ENCODE data around the gene CYP3A5.

CYP3A5 gene

GRCh38 chr7:99648843-99649242 is 31.0 kb downstream of the CYP3A5 start:
- no peaks in the 10 kb centered on the region for H3K27me3 ChIP-seq (ENCODE audit: insufficient read depth, poor library complexity, severe bottlenecking)
- no peak overlapping the region for H3K27ac ChIP-seq (replicated peaks)
- no peak for TF ChIP-seq CTCF (IDR thresholded peaks at IDR 0.05; ENCODE audit: insufficient read depth, low read length)
- TF ChIP-seq POLR2AphosphoS5 (IDR thresholded peaks at IDR 0.05; ENCODE audit: low read depth) = no peak
- TF ChIP-seq SPI1 (IDR thresholded peaks at IDR 0.05; ENCODE audit: borderline replicate concordance, low read depth) = no peak
- no peak for TF ChIP-seq GABPA (IDR thresholded peaks at IDR 0.05; ENCODE audit: low read depth)
- no peak for TF ChIP-seq REST (IDR thresholded peaks at IDR 0.05; ENCODE audit: insufficient replicate concordance, low read depth)
- no peak for DNase-seq (ENCODE audit: low read depth in 1 of 2, low spot score in 1 of 2)
- no peak overlapping the region for H3K4me3 ChIP-seq (replicated peaks; ENCODE audit: insufficient read depth, low read length)

GRCh38 chr7:99645590-99645989 is 34.2 kb downstream of the CYP3A5 start:
- Histone ChIP-seq H3K27me3 (ENCODE audit: insufficient read depth, poor library complexity, severe bottlenecking) (no peaks in the 10 kb centered on the region), H3K27ac (replicated peaks) (no peak overlapping the region), H3K4me3 (replicated peaks; ENCODE audit: insufficient read depth, low read length) (no peak overlapping the region)
- TF ChIP-seq CTCF (IDR thresholded peaks at IDR 0.05; ENCODE audit: insufficient read depth, low read length) = no peak
- TF ChIP-seq POLR2AphosphoS5 (IDR thresholded peaks at IDR 0.05; ENCODE audit: low read depth) = no peak
- TF ChIP-seq REST (IDR thresholded peaks at IDR 0.05; ENCODE audit: insufficient replicate concordance, low read depth) = no peak
- DNase-seq (ENCODE audit: low read depth in 1 of 2, low spot score in 1 of 2) = no peak

GRCh38 chr7:99644431-99644830 is 35.4 kb downstream of the CYP3A5 start:
- no peak for TF ChIP-seq POLR2AphosphoS5 (IDR thresholded peaks at IDR 0.05; ENCODE audit: low read depth)
- no peak for TF ChIP-seq SPI1 (IDR thresholded peaks at IDR 0.05; ENCODE audit: borderline replicate concordance, low read depth)
- no peak for TF ChIP-seq REST (IDR thresholded peaks at IDR 0.05; ENCODE audit: insufficient replicate concordance, low read depth)
- TF ChIP-seq GABPA (IDR thresholded peaks at IDR 0.05; ENCODE audit: low read depth) = no peak
- no peak for TF ChIP-seq CTCF (IDR thresholded peaks at IDR 0.05; ENCODE audit: insufficient read depth, low read length)
- H3K4me3 ChIP-seq (replicated peaks; ENCODE audit: insufficient read depth, low read length) = no peak overlapping the region
- DNase-seq (ENCODE audit: low read depth in 1 of 2, low spot score in 1 of 2) = no peak
- no peak overlapping the region for H3K27ac ChIP-seq (replicated peaks)
- no peaks in the 10 kb centered on the region for H3K27me3 ChIP-seq (ENCODE audit: insufficient read depth, poor library complexity, severe bottlenecking)
